IMR-90 (cell line): ENCODE measurements around the gene KCNQ5. TPM values are rescaled to one million over a fixed set of nuclear protein-coding genes. Genes with fewer than 3 reads are reported as not detected.

Source experiments
- ATAC-seq: fragments of 200-7000 bp; cut with Tn5 transposase; 2 replicates; pipeline ENCODE4 v1.9.1; 2020; ENCODE audit warnings: low read depth, mild to moderate bottlenecking, moderate library complexity
- BruUV-seq: library from RNA; stranded (reverse); fragments of 400-500 nt; replicated peaks from 2 replicates; lab custom pipeline; 2021; lab: Mats Ljungman, UMichigan
- CTCF ChIA-PET: fragments of 300-600 bp; formaldehyde crosslinking; extraction: SDS; loops from one replicate; lab custom pipeline; 2021; ENCODE audit warnings: antibody characterized with exemption; lab: Yijun Ruan, JAX
- POLR2A ChIA-PET: fragments of 300-600 bp; sonication (Branson Sonifier 250); formaldehyde crosslinking; loops from one replicate; lab custom pipeline; 2022; ENCODE audit warnings: antibody characterized with exemption; ENCODE audit not compliant: unreplicated experiment; lab: Charles Lee
- DNase-seq: peaks from one replicate; pipeline ENCODE4 v3.0.0; 2013
- H2AFZ ChIP-seq: replicated peaks from 2 replicates; pipeline ENCODE3; 2013; ENCODE audit warnings: low read length, mild to moderate bottlenecking; ENCODE audit not compliant: poor library complexity
- H2AK5ac ChIP-seq: 2 replicates; pipeline ENCODE4 v1.6.1; 2013; ENCODE audit warnings: low read depth, low read length, inconsistent platforms
- H2AK9ac ChIP-seq: replicated peaks from 2 replicates; pipeline ENCODE3; 2013; ENCODE audit warnings: mild to moderate bottlenecking, low read depth, low read length, moderate library complexity; ENCODE audit not compliant: poor library complexity
- H2BK120ac ChIP-seq: 2 replicates; pipeline ENCODE4 v1.6.1; 2013; ENCODE audit warnings: low read depth, low read length, inconsistent platforms
- H2BK15ac ChIP-seq: 3 replicates; pipeline ENCODE4 v1.6.1; 2013; ENCODE audit warnings: low read depth, low read length, inconsistent platforms
- H2BK20ac ChIP-seq: 2 replicates; pipeline ENCODE4 v1.6.1; 2013; ENCODE audit warnings: low read depth, mild to moderate bottlenecking, inconsistent platforms, low read length, moderate library complexity
- H2BK5ac ChIP-seq: 2 replicates; pipeline ENCODE4 v1.6.1; 2013; ENCODE audit warnings: mild to moderate bottlenecking, low read depth, low read length, inconsistent platforms; ENCODE audit not compliant: poor library complexity, severe bottlenecking
- H3K14ac ChIP-seq: replicated peaks from 2 replicates; pipeline ENCODE4 v1.6.1; 2013; ENCODE audit warnings: low read depth, low read length, inconsistent platforms
- H3K18ac ChIP-seq: 2 replicates; pipeline ENCODE4 v1.6.1; 2013; ENCODE audit warnings: low read depth, low read length, control low read depth
- H3K23ac ChIP-seq: 2 replicates; pipeline ENCODE4 v1.6.1; 2013; ENCODE audit warnings: low read depth, low read length, inconsistent platforms
- H3K27ac ChIP-seq: 2 replicates; pipeline ENCODE4 v1.5.1; 2013; ENCODE audit warnings: mild to moderate bottlenecking, control low read depth, low read length; ENCODE audit not compliant: insufficient read depth
- H3K27me3 ChIP-seq: 2 replicates; pipeline ENCODE4 v1.6.1; 2013; ENCODE audit warnings: low read length; ENCODE audit not compliant: control insufficient read depth, insufficient read depth
- H3K36me3 ChIP-seq: 2 replicates; pipeline ENCODE4 v1.6.1; 2013; ENCODE audit warnings: low read length, mixed read lengths; ENCODE audit not compliant: control insufficient read depth, insufficient read depth
- H3K4ac ChIP-seq: 2 replicates; pipeline ENCODE4 v1.6.1; 2013; ENCODE audit warnings: low read depth, low read length, inconsistent platforms
- H3K4me1 ChIP-seq: 2 replicates; pipeline ENCODE4 v1.6.1; 2013; ENCODE audit warnings: low read length, mixed read lengths; ENCODE audit not compliant: control insufficient read depth, insufficient read depth
- H3K4me2 ChIP-seq: 2 replicates; pipeline ENCODE4 v1.6.1; 2013; ENCODE audit warnings: low read depth, mild to moderate bottlenecking, control low read depth, low read length, moderate library complexity
- H3K4me3 ChIP-seq: 2 replicates; pipeline ENCODE4 v1.5.1; 2013; ENCODE audit warnings: low read depth, mild to moderate bottlenecking, control low read depth, low read length, moderate library complexity; ENCODE audit not compliant: insufficient read depth
- H3K56ac ChIP-seq: 2 replicates; pipeline ENCODE4 v1.6.1; 2013; ENCODE audit warnings: low read length, inconsistent platforms; ENCODE audit not compliant: insufficient read depth; ENCODE audit errors: extremely low read depth
- H3K79me1 ChIP-seq, 2 experiments: 2 replicates each; pipeline ENCODE4 v1.6.1; 2013; ENCODE audit warnings: low read length in 2 of 2, inconsistent platforms in 1 of 2, low read depth in 1 of 2
- H3K9ac ChIP-seq: 2 replicates; pipeline ENCODE4 v1.6.1; 2013; ENCODE audit warnings: low read depth, low read length, control low read depth
- H3K9me1 ChIP-seq: 2 replicates; pipeline ENCODE4 v1.6.1; 2013; ENCODE audit warnings: low read length, inconsistent platforms; ENCODE audit not compliant: insufficient read depth
- H3K9me3 ChIP-seq: 2 replicates; pipeline ENCODE4 v1.6.1; 2013; ENCODE audit warnings: low read length; ENCODE audit not compliant: control insufficient read depth, insufficient read depth
- H4K20me1 ChIP-seq: 2 replicates; pipeline ENCODE4 v1.6.1; 2013; ENCODE audit warnings: low read length, inconsistent platforms; ENCODE audit not compliant: insufficient read depth
- H4K5ac ChIP-seq: 2 replicates; pipeline ENCODE4 v1.6.1; 2013; ENCODE audit warnings: mild to moderate bottlenecking, low read depth, low read length, control low read depth
- H4K8ac ChIP-seq, 2 experiments: 2 replicates each; pipeline ENCODE4 v1.6.1; 2013; ENCODE audit warnings: low read depth in 2 of 2, low read length in 2 of 2, control low read depth in 1 of 2, inconsistent platforms in 1 of 2
- H4K91ac ChIP-seq: 2 replicates; pipeline ENCODE4 v1.6.1; 2013; ENCODE audit warnings: low read depth, low read length, inconsistent platforms; ENCODE audit not compliant: insufficient read depth
- BHLHE40 ChIP-seq: fragments of 150-350 bp; IDR thresholded peaks from 2 replicates; pipeline ENCODE4 v1.6.1; 2016; ENCODE audit warnings: mild to moderate bottlenecking, low read depth, low read length
- CEBPB ChIP-seq: IDR thresholded peaks from 2 replicates; pipeline ENCODE4 v1.6.1; 2012; ENCODE audit warnings: low read depth, low read length, improper control_type of control experiment
- CHD1 ChIP-seq: IDR thresholded peaks from 2 replicates; pipeline ENCODE4 v1.6.1; 2012; ENCODE audit warnings: low read depth, low read length, improper control_type of control experiment
- FOS ChIP-seq: fragments of 150-350 bp; IDR thresholded peaks from 2 replicates; pipeline ENCODE4 v1.6.1; 2016; ENCODE audit warnings: low read depth, low read length
- MAFK ChIP-seq: IDR thresholded peaks from 2 replicates; pipeline ENCODE4 v1.6.1; 2012; ENCODE audit warnings: low read depth, low read length, improper control_type of control experiment
- MAZ ChIP-seq: IDR thresholded peaks from 2 replicates; pipeline ENCODE4 v1.6.1; 2012; ENCODE audit warnings: low read depth, mild to moderate bottlenecking, low read length, improper control_type of control experiment, moderate library complexity, borderline replicate concordance
- NFE2L2 ChIP-seq: fragments of 150-350 bp; IDR thresholded peaks from 2 replicates; pipeline ENCODE4 v1.6.1; 2016; ENCODE audit warnings: low read depth, mild to moderate bottlenecking, low read length
- RAD21 ChIP-seq: IDR thresholded peaks from 2 replicates; pipeline ENCODE4 v1.6.1; 2012; ENCODE audit warnings: low read length, improper control_type of control experiment
- RFX5 ChIP-seq: IDR thresholded peaks from 2 replicates; pipeline ENCODE4 v1.8.0; 2012; ENCODE audit warnings: low read depth, mild to moderate bottlenecking, low read length, moderate library complexity
- WGBS, 2 experiments: methylation state at CpG; one replicate each; pipeline versions ENCODE4 v1.1.5 to v1.1.7; 2013; ENCODE audit warnings: missing lambda C conversion rate in 2 of 2; ENCODE audit not compliant: insufficient read length in 1 of 2; ENCODE audit errors: extremely low coverage in 2 of 2; 5-methylcytosine and 5-hydroxymethylcytosine counted together
- dilution Hi-C: fragments of 300-500 bp; cut with HindIII; formaldehyde crosslinking; loops from one replicate; pipeline ENCODE4 v1.14.3; 2018; ENCODE audit warnings: low sequenced_read_pairs; ENCODE audit not compliant: unreplicated experiment
- in situ Hi-C: fragments of 300-500 bp; cut with MboI; formaldehyde crosslinking; loops from 3 replicates; pipeline ENCODE4 v1.14.3; 2019; ENCODE audit warnings: low sequenced_read_pairs, inconsistent platforms, mixed read lengths
- intact Hi-C: fragments of 100-400 bp; cut with micrococcal nuclease; formaldehyde crosslinking; loops from 2 replicates; pipeline ENCODE4 v1.10.0; 2022
- polyA plus RNA-seq, 3 experiments: library from polyadenylated mRNA; depleted of rRNA; stranded (reverse); fragments of >200 nt; gene quantifications; 2 replicates each; pipeline ENCODE4 v1.2.3, GENCODE V29; 2012; ENCODE audit warnings: low replicate concordance in 1 of 3
- total RNA-seq: library from RNA; depleted of rRNA; stranded (reverse); fragments of >200 nt; gene quantifications from 2 replicates; pipeline ENCODE4 v1.2.3, GENCODE V29; 2012
- TF ChIP-seq, protein P1 (sequence below): conservative IDR thresholded peaks from 2 replicates; pipeline ENCODE4 v1.5.1; 2012; ENCODE audit warnings: mild to moderate bottlenecking, low read depth, low read length, improper control_type of control experiment
- TF ChIP-seq, protein P2 (sequence below): fragments of 150-350 bp; IDR thresholded peaks from 2 replicates; pipeline ENCODE4 v1.6.1; 2017; ENCODE audit warnings: mild to moderate bottlenecking, antibody characterized with exemption, low read length, low read depth

The KCNQ5 gene
- total and polyA plus RNA-seq, 2 of the 4 experiments (the other 2 are of a cell fraction) = 0.75 to 1.3 TPM

GRCh38 chr6:72855471-72855870 is 233.6 kb downstream of the KCNQ5 start:
- no peak overlapping the region for H3K23ac ChIP-seq
- H2BK5ac ChIP-seq = no peak overlapping the region
- H3K18ac ChIP-seq = no peak overlapping the region
- no TSS peak for BruUV-seq
- intact Hi-C loops (no loop called here), in situ Hi-C loops (no loop called here), dilution Hi-C loops (no loop called here)
- H3K36me3 ChIP-seq = no peaks in the 10 kb centered on the region
- H3K9ac ChIP-seq = no peak overlapping the region
- no peak overlapping the region for H2BK120ac ChIP-seq
- no peak overlapping the region for H2AK9ac ChIP-seq
- no peaks in the 10 kb centered on the region for H3K9me3 ChIP-seq
- no peak overlapping the region for H4K8ac ChIP-seq
- H3K4me3 ChIP-seq = no peak overlapping the region
- no peak overlapping the region for H4K91ac ChIP-seq
- no CpG with 5 or more reads among the region's 2 CpGs for WGBS, 2 experiments
- H3K4ac ChIP-seq = no peak overlapping the region
- H3K27ac ChIP-seq = no peak overlapping the region
- H2AFZ ChIP-seq = no peak overlapping the region
- ChIA-PET CTCF (no interaction called here), POLR2A (no interaction called here)
- no peak overlapping the region for H2AK5ac ChIP-seq
- ATAC-seq (no peak), DNase-seq (peak; percentile 8)
- no peaks in the 10 kb centered on the region for H3K27me3 ChIP-seq
- no peak overlapping the region for H4K5ac ChIP-seq
- no peaks in the 10 kb centered on the region; the same call in 1 of the 2 replicates for H3K9me1 ChIP-seq
- no peaks in the 10 kb centered on the region for H4K20me1 ChIP-seq
- H3K56ac ChIP-seq = no peak overlapping the region
- H2BK15ac ChIP-seq = no peak overlapping the region
- no peak overlapping the region for H2BK20ac ChIP-seq
- no peaks in the 10 kb centered on the region for H3K4me1 ChIP-seq
- no peaks in the 10 kb centered on the region for H3K79me1 ChIP-seq
- H3K4me2 ChIP-seq = no peak overlapping the region
- H3K14ac ChIP-seq = no peak overlapping the region
- TF ChIP-seq MAFK (no peak), MAZ (no peak), BHLHE40 (no peak), RAD21 (no peak), RFX5 (no peak), CHD1 (no peak), CEBPB (no peak), FOS (no peak), NFE2L2 (no peak)
- TF ChIP-seq, protein P1, sequence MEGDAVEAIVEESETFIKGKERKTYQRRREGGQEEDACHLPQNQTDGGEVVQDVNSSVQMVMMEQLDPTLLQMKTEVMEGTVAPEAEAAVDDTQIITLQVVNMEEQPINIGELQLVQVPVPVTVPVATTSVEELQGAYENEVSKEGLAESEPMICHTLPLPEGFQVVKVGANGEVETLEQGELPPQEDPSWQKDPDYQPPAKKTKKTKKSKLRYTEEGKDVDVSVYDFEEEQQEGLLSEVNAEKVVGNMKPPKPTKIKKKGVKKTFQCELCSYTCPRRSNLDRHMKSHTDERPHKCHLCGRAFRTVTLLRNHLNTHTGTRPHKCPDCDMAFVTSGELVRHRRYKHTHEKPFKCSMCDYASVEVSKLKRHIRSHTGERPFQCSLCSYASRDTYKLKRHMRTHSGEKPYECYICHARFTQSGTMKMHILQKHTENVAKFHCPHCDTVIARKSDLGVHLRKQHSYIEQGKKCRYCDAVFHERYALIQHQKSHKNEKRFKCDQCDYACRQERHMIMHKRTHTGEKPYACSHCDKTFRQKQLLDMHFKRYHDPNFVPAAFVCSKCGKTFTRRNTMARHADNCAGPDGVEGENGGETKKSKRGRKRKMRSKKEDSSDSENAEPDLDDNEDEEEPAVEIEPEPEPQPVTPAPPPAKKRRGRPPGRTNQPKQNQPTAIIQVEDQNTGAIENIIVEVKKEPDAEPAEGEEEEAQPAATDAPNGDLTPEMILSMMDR = no peak
- TF ChIP-seq, protein P2, sequence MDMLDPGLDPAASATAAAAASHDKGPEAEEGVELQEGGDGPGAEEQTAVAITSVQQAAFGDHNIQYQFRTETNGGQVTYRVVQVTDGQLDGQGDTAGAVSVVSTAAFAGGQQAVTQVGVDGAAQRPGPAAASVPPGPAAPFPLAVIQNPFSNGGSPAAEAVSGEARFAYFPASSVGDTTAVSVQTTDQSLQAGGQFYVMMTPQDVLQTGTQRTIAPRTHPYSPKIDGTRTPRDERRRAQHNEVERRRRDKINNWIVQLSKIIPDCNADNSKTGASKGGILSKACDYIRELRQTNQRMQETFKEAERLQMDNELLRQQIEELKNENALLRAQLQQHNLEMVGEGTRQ = no peak
